Kidney capillary endothelial cell (primary cell): ENCODE measurements around the gene PTH1R.

ENCODE experiments used
- DNase-seq: peaks from one replicate; pipeline ENCODE4 v3.0.0-alpha.2; 2018; ENCODE audit warnings: low spot score

PTH1R gene

GRCh38 chr3:46930166-46930944, 52.8 kb downstream of the PTH1R start:
- no peak for DNase-seq

GRCh38 chr3:46930945-46931403, 53.5 kb downstream of the PTH1R start:
- no peak for DNase-seq

GRCh38 chr3:46931631-46932331, 54.3 kb downstream of the PTH1R start:
- DNase-seq, result peak; percentile 49

- no peak for DNase-seq
Observed at GRCh38 chr3:46932455-46933225, 55.1 kb downstream of the PTH1R start.

GRCh38 chr3:46933261-46933660, 55.7 kb downstream of the PTH1R start:
- DNase-seq, result no peak

- no peak for DNase-seq
Observed at GRCh38 chr3:46934072-46934471, 56.6 kb downstream of the PTH1R start.

- DNase-seq, result no peak
Observed at GRCh38 chr3:46934498-46935167, 57.1 kb downstream of the PTH1R start.

- DNase-seq, result peak; percentile 88
Observed at GRCh38 chr3:46935168-46935858, 57.8 kb downstream of the PTH1R start.

- no peak for DNase-seq
Observed at GRCh38 chr3:46935989-46936558, 58.6 kb downstream of the PTH1R start.

- DNase-seq, result no peak
Observed at GRCh38 chr3:46936733-46937250, 59.3 kb downstream of the PTH1R start.

- no peak for DNase-seq
Observed at GRCh38 chr3:46938118-46938517, 60.6 kb downstream of the PTH1R start.

- no peak for DNase-seq
Observed at GRCh38 chr3:46939578-46940445, 62.3 kb downstream of the PTH1R start.

- no peak for DNase-seq
Observed at GRCh38 chr3:46942076-46942475, 64.6 kb downstream of the PTH1R start.

- no peak for DNase-seq
Observed at GRCh38 chr3:46942481-46943236, 65.1 kb downstream of the PTH1R start.

- DNase-seq, result peak; percentile 65
Observed at GRCh38 chr3:46943237-46944187, 66.0 kb downstream of the PTH1R start.

GRCh38 chr3:46944191-46944590, 66.7 kb downstream of the PTH1R start:
- DNase-seq, result no peak

- DNase-seq, result no peak
Observed at GRCh38 chr3:46946416-46946815, 68.9 kb downstream of the PTH1R start.
